HG03571 (cell line): ENCODE data around the gene AHCY.
A peak's percentile ranks its signal among the peaks of the same experiment; 100 is the strongest.

Experiments used
- ATAC-seq: cut with Tn5 transposase; IDR thresholded peaks from one replicate; pipeline ENCODE4 v1.9.1; 2021; ENCODE audit not compliant: unreplicated experiment

AHCY gene

GRCh38 chr20:34324541-34324940, 21.4 kb upstream of the AHCY start:
- no peak for ATAC-seq

GRCh38 chr20:34322267-34323105, 19.3 kb upstream of the AHCY start:
- no peak for ATAC-seq

GRCh38 chr20:34320861-34321260, 17.7 kb upstream of the AHCY start:
- no peak for ATAC-seq

GRCh38 chr20:34318609-34319443, 15.7 kb upstream of the AHCY start:
- no peak for ATAC-seq

- ATAC-seq: no peak
Observed at GRCh38 chr20:34316196-34316814, 13.2 kb upstream of the AHCY start.

- no peak for ATAC-seq
Observed at GRCh38 chr20:34315236-34315635, 12.1 kb upstream of the AHCY start.

- peak; percentile 83 for ATAC-seq
Observed at GRCh38 chr20:34312544-34313217, 9.5 kb upstream of the AHCY start.

- ATAC-seq: no peak
Observed at GRCh38 chr20:34312024-34312460, 8.9 kb upstream of the AHCY start.

GRCh38 chr20:34311118-34312023, 8.2 kb upstream of the AHCY start:
- no peak for ATAC-seq

- ATAC-seq: no peak
Observed at GRCh38 chr20:34310481-34311117, 7.4 kb upstream of the AHCY start.

- no peak for ATAC-seq
Observed at GRCh38 chr20:34309691-34310090, 6.5 kb upstream of the AHCY start.

GRCh38 chr20:34305333-34306230, 2.4 kb upstream of the AHCY start:
- ATAC-seq: no peak

- no peak for ATAC-seq
Observed at GRCh38 chr20:34302312-34302722, 838 bp downstream of the AHCY start.

- no peak for ATAC-seq
Observed at GRCh38 chr20:34301587-34302311, 1.4 kb downstream of the AHCY start.

- no peak for ATAC-seq
Observed at GRCh38 chr20:34300809-34301586, 2.2 kb downstream of the AHCY start.

GRCh38 chr20:34300256-34300806, 2.8 kb downstream of the AHCY start:
- no peak for ATAC-seq
